Stimulated activated CD8-positive, alpha-beta memory T cell treated with anti-CD3 and anti-CD28 coated beads, Interleukin-7, amount 100 ng/mL, for 48 hours (primary cell): ENCODE measurements around the gene KMT2E.
A peak's percentile ranks its signal among the peaks of the same experiment; 100 is the strongest.
"Not testable (repeated sequence)": the region's sequence is repeated elsewhere in the genome, so short reads cannot be mapped to it uniquely, and the experiment has no call there.

Experiments
- DNase-seq, 2 donors: peaks; one replicate each; pipeline ENCODE4 v3.0.0-alpha.2; 2020; ENCODE audit warnings: low read depth in 1 of 2; ENCODE audit errors: extremely low read depth in 1 of 2

KMT2E gene, protein sequence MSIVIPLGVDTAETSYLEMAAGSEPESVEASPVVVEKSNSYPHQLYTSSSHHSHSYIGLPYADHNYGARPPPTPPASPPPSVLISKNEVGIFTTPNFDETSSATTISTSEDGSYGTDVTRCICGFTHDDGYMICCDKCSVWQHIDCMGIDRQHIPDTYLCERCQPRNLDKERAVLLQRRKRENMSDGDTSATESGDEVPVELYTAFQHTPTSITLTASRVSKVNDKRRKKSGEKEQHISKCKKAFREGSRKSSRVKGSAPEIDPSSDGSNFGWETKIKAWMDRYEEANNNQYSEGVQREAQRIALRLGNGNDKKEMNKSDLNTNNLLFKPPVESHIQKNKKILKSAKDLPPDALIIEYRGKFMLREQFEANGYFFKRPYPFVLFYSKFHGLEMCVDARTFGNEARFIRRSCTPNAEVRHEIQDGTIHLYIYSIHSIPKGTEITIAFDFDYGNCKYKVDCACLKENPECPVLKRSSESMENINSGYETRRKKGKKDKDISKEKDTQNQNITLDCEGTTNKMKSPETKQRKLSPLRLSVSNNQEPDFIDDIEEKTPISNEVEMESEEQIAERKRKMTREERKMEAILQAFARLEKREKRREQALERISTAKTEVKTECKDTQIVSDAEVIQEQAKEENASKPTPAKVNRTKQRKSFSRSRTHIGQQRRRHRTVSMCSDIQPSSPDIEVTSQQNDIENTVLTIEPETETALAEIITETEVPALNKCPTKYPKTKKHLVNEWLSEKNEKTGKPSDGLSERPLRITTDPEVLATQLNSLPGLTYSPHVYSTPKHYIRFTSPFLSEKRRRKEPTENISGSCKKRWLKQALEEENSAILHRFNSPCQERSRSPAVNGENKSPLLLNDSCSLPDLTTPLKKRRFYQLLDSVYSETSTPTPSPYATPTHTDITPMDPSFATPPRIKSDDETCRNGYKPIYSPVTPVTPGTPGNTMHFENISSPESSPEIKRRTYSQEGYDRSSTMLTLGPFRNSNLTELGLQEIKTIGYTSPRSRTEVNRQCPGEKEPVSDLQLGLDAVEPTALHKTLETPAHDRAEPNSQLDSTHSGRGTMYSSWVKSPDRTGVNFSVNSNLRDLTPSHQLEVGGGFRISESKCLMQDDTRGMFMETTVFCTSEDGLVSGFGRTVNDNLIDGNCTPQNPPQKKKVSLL (N-terminal part only)

DNA sequence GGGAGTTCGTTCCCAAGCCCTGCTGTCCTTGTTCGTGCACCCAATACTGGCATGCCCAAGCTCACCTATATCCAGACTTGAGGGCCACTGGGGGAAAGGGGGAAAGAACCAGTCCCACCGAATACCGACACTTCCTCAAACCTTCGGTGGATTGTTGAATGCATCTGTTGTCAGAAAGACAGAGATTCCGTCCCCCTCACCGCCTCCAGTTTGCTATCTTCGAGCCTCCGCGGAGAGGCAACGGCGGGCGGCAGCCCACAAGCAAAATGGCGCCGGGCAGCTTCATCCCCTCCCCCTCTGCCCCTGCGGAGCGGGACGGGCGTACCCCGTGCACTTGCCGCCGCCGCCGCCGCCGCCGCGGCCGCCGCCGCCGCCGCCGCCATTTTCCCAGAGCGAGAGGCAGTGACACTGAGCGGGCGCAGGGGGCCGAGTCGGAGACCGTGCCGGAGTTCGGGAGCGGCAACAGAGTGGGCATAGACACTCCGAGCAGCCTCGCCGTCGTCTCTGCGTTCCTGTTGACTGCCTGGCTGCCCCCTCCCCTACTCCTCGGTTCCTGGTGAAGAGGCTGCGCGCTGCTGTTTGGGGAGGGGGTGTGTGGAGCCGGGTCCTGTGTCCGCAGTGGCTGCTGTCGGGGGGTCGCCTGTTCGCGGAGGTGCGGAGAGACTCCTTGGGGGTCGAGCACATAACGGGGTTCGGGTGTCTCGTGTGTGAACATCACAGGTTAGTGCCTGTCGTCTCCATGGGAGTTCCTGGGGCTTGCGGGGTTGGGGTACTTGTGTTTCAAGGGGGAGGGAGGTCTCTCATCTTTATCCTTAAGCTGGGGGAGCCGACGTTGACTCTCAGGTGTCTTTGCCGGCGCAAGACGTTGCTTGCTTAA, at the start of gene KMT2E:
KMT2E (plus strand) TSS at position 390 of the 877 bp plus-strand sequence. CDS start 26,748 bp downstream, outside the sequence.
- DNase-seq, result peak; percentile 79 to 82

DNA sequence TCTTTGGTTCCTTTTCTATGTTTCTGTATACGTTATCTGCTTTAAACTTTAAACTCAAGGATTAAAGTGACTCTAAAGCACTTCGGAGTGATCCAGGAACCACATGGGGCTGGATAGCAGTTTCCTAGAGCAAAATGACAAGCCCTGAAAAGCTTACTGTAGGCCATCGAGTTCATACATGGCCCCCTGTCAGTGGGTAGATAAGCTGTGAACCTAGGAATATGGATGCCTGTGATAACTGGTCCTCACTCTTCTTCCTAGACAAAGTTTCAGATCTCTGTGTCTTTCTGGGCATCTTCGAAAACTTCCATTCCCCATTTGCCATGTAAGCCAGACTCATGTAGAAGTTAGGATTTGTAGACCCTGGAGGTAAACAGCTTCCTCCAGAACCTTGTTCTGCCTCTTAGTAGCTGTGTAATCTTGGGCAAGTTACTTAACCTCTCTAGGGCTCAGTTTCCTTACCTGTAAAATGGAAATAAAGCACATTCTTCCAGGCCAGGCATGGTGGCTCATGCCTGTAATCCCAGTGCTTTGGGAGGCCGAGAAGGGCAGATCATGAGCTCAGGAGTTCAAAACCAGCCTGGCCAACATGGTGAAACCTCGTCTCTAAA, 49.3 kb upstream of the KMT2E start:
- DNase-seq, result no peak

DNA sequence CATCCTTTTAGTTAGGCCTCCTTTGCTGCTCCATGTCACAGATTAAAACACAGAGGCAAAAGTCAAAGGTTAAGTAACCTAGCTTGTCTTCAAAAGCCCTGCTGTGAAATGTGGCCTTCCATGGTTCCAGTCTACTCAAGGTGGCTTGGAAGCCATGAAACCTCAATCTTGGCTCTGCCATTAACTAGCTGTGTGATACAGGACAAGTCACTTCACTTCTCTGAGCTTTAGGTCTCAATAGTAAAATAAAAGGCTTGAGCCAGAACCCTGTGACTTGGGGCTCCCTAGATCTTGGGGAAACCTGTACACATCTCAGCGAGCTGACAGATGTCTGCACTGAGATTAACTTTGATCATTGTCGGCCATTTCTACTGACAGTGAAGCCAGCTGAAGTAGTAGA, 48.0 kb upstream of the KMT2E start:
- no peak for DNase-seq

GRCh38 chr7:104967088-104967487, 46.9 kb upstream of the KMT2E start:
- no peak for DNase-seq

- DNase-seq, result no peak
These were observed 46.4 kb upstream of the KMT2E start for GRCh38 chr7:104967595-104967994.

DNA sequence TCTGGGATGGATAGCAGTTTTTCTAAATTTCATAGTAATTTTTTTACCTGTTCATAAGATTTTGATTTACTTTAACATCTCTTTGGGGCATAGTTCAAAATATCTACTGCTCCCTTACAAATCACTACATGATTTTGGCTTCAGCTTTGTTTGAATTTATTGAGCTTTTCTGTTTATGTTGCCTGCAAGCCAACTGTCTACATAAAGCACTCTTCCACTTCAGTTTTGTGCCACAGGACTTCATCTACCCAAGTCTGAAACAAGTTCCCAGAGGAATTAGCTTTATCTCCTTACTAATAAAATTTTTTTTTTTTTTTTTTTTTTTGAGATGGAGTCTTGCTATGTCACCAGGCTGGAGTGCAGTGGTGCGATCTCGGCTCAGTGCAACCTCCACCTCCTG, 45.4 kb upstream of the KMT2E start:
- no peak for DNase-seq

- DNase-seq, result no peak
These were observed 44.8 kb upstream of the KMT2E start for GRCh38 chr7:104969183-104969582.

- DNase-seq, result no peak
These were observed 42.5 kb upstream of the KMT2E start for GRCh38 chr7:104971290-104972071.

DNA sequence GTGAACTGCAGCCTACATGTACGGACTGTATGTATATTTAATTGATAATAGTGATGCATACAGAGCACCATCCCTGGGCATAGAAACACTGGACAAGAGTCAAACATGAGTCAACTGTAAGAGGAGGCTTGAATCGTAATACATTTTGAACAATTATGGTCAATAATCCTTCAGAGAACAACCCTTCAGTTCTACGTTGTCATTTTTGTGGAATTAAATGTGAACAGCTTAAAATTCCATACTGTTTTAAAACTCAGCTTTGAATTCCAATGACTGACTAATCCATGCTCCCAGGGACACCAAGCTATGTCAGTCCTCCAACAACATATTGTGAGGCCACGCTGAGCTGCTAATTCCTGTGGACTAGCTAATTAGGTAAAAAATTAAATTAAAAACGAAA, 41.5 kb upstream of the KMT2E start:
- no peak for DNase-seq

GRCh38 chr7:104973227-104973626, 40.8 kb upstream of the KMT2E start:
- no peak for DNase-seq

- DNase-seq, result no peak
These were observed 40.0 kb upstream of the KMT2E start for GRCh38 chr7:104973909-104974415.

DNA sequence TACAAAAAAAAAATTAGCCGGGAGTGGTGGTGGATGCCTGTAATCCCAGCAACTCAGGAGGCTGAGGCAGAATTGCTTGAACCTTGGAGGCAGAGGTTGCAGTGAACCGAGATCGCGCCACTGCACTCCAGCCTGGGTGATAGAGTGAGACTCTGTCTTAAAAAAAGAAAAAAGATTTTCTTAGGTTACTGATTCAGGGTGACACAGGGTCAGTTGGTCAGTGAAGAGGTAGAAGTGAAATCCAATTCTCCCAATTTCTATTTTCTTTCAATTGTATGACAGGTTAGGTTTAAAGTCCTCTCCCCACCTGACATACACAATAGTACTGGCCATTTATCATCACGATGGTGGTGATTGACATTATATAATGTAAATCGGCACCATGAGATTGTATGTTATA, 38.5 kb upstream of the KMT2E start:
- DNase-seq, result not testable (repeated sequence)

GRCh38 chr7:104976966-104977636, 36.9 kb upstream of the KMT2E start:
- DNase-seq, result no peak

GRCh38 chr7:104978460-104978859, 35.5 kb upstream of the KMT2E start:
- DNase-seq, result no peak

- no peak for DNase-seq
These were observed 34.7 kb upstream of the KMT2E start for GRCh38 chr7:104979167-104979841.

GRCh38 chr7:104980440-104980839, 33.6 kb upstream of the KMT2E start:
- DNase-seq, result no peak

- DNase-seq, result no peak
These were observed 32.9 kb upstream of the KMT2E start for GRCh38 chr7:104980841-104981671.
